Dedifferentiated amniotic fluid mesenchymal stem cell (primary cell): ENCODE data around the gene PRR23E.

Source experiments
- DNase-seq: peaks from one replicate; pipeline ENCODE4 v3.0.0-alpha.2; 2016; ENCODE audit errors: extremely low spot score

The PRR23E gene

DNA sequence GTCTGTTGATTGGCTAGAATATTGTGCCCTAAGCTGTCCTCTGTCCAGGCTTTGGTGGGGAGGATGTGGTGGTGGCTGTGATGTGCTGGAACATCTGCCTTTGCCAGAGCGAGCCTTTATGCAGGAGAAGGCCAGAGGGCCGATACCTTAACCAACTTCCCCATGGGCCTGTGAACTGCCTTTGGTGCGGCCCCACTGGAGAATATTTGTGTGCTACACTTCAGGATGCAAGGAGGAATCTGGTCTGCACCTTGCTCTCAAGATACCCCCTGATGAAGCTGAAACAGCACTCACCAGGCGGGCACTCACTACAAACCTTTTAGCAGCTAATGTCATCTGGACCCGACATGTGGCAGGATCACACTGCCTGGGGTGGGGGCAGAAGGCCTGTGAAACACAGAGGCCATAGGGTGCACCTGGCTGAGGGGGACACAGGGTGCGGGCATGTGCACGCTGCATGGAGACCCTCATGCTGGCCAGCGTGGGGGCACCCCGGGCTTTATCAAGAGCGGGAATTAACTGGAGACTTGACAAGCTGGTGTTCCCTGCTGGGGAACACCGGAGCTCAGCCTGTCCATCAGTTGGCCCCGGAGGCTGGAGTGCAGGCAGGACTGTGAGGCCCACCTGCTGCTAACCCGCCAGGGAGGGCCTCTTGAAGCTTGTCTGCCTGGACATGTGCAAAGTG, 16.4 kb downstream of the PRR23E start:
- no peak for DNase-seq

DNA sequence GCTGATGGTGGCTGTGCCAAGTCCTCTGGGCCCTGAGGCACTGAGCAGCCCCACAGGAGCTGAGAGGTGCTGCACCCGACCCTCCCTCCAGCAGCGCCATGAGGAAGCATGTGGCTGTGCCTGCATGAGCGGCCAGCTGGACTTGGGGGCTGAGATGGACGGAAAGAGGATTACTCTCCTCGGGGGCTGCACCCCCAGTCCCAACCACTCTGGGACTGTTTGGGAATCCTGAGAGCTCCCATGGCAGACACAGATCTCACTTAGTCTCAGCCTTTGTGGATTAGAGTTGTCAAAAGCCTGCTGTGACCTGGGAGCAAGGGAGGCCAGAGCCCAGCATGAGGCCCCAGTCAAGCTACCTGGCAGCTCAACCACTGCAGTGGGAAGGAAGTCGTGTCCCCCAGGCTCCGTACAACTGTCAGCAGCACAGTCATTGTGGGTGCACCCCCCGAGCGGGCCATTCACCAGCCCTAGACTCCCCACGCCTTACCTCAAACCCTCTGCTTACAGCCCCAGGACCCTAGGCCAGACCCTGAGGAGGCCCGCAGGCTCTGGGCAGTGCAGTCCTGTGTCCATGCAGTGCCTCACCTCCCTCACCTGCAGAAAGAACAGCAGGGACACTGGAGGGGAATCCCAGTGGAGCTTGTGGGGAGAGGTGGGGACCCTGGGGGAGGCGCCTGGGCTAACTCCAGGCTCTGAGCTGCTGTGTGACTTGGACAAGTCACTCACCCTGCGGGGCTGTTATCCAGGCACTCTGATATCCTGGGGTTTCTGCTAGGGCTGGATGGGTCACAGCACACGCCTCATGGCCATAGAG, 17.1 kb downstream of the PRR23E start:
- DNase-seq, result no peak

DNA sequence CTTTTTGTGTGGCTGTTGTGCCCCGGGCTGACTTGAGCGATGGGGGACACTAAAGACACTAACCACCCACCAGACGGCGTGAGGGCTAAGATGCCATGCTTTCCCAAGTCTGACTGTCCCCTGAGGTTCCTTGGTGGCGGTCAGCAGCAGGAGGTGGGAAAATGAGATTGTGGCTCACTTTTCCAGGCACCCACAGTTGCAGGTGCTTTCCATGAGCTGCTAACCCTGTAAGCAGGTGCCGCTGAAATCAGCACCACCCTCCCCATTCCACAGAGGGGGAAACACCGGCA, 17.7 kb downstream of the PRR23E start:
- no peak for DNase-seq

DNA sequence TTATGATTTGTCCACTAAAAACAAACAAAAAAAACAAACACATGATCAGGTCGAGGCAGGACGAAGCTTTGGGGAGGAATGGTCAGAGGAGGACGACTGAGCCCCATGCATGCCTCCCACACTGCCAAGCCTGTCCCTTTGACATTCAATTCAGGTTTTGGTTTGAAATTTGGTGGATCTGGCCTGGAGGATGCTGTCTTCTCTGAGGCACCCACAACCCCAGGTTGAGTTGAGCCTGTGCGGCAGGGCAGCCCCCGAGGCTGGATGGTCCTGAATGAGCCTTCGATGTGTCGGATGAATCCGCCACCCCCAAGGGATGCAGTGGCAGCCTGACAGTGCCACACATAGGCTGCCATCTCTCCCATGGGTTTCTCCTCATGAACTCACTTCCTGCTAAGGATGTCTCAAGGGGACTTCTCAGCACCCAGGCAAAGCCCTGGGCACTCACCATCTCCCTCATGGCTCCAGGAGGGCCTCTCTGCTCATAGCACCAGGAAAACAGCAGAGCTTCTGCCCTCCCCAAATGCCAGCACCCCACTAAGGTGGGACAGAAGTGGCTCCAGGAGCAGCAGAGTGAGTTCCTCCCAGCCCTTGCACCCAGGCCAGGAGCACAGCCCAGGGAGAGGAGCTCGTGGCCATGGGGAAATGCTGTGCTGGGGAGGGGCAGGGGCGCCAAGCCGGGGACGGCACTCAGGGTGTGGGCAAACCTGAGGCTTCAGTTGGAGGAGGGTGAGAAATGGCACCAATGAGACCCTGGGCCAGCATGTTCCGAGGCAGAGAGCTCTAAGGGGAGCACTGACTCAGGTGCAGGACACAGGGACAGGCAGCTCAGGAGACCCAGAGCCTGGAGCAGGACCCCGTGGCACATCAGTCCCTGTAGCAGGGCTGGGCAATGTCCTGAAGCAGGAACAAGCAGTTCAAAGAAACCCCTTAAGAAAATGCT, 18.5 kb downstream of the PRR23E start:
- no peak for DNase-seq

DNA sequence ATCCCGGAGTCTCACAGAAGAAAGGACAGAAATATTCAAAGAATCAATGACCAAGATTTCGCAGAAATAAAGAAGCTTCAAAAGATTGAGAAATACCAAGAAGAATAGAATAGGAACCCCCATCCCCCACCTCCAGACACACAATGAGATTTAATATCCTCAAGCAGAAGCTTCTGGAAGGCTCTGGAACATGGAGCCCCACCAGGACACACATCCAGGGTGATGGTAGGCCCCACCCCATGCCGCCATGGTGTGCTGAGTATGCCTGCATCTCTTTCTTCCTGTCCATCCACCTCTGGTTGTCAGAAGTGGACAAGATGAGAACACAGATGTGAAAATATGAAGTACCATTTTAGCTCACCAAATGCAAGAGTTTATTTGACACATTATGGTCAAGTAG, 19.3 kb downstream of the PRR23E start:
- DNase-seq, result no peak

DNA sequence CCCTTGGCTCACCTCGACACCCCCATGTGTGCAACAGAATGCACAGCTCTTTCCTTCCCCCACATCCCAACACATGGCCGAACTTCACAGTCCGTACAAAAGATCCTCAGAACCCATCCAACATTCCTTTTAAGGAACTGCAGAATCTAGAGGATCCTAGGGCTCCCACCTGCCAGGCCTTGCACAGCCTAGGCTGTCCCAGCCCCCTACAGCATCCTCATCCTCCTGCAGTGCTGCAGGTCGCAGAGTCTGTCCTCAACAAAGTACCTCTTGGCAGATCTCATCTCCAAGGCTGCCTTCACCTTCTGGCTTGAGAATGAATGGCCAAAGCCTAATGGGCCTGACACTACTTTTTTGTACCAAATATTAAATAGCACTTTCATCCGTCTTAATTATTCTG, 19.8 kb downstream of the PRR23E start:
- no peak for DNase-seq

DNA sequence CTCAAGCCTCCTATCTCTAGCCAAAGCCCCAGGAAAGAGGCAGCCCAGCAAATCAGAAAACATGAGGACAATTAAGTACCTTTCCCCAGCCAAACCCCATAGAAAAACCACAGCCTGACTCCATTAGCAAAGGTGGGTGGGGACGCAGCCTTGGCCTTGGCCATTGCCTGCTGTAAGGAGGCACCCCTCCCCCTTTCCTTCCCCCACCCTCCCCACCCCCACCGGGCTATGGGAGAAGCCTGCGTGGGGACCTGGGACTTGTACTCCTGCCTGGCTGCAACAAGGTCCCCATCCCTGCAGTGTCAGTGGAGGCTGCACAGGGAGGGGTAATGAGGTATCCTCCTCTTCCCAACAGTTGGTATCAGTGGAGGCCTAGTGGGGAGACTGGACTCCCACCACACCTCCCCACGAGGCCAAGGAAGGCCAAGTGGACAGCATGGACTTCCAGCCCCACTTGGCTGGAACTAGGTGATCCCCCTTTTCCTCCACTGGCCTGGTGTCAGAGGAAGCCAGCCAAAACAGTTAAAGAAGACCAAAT, 20.5 kb downstream of the PRR23E start:
- DNase-seq, result no peak

DNA sequence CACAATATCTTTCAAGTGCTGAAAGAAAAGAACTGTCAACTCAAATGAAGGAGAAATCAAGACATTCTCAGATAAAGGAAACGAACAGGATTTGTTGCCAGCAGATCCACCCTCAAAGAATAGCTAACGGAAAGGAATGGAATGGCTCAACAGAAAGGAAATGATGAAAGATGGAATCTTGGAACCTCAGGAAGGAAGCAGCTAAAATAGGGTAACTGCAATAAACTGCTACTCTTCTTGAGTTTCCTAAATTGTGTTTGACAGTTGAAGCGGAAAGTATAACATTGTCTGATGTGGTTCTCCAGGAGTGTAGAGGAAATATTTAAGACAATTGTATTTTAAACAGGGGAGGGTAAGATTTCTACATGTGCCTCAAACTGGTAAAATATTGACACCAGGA, 22.0 kb downstream of the PRR23E start:
- DNase-seq, result no peak

DNA sequence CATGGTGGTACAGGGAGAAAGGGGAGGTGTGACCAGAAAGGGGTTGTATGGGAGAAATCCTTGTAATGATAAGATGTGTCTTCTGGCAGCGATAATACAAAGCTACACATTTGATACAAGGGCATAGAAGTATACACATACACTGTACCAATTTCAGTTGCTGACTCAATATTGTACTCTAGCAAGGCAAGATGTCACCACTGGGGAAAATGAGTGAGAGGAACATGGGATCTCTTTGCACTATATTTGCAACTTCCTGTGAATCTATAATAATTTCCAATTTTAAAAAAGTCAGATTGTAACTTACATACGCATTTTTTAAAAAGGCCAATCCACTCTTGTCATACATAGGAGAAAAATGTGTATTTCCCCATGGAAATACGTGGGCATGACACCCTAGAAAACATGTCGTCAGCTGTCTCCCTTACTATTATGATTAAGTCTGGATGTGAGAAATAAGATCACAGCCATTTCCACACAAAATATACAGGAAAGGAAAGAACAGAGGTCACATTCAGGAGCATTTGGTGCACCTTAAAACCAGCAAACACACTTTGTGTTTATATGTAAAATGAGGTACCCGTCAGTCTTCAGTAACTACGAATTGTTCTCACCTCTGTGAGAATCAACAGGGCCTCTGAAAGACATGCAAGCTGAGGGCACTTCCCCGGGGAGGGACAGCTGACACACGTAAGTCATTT, 22.9 kb downstream of the PRR23E start:
- no peak for DNase-seq

DNA sequence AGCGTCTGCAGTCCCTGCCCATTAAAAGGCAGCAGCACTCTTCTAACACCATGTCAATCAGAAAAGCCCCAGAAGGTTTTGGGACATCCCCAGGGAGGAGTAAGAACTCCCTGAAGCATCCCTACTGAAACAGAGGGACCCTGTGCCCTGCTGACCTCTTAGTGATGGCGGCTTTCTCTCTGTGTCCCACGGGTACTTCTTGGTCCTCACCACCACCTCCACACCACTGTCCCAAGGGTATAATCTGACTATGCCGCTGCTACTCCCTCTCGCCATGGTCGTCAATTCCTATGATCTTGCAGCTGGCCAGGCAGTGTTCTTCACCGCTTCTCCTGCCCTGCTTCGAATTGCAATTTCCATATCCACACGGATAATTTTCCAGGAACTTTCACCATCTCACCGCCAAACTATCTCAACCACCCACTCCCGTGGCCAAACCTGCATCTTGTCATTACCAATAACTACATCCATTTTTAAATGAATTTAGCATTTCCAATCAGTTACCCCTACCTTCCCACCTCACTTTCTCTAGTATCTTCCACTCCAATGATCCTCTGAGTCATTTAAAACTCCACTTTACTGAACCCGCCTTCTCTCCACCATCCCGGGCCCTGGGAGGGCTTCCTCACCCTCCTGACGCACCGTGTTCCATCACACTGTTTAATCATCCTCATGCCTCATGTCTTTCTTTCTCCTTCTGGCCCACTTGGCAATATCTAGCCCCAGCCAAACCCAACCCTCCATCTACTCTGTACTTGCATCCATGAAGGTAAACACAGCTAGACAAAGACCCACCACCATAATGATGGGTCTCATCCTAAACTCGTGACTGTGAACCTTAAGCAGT, 23.7 kb downstream of the PRR23E start:
- no peak for DNase-seq

DNA sequence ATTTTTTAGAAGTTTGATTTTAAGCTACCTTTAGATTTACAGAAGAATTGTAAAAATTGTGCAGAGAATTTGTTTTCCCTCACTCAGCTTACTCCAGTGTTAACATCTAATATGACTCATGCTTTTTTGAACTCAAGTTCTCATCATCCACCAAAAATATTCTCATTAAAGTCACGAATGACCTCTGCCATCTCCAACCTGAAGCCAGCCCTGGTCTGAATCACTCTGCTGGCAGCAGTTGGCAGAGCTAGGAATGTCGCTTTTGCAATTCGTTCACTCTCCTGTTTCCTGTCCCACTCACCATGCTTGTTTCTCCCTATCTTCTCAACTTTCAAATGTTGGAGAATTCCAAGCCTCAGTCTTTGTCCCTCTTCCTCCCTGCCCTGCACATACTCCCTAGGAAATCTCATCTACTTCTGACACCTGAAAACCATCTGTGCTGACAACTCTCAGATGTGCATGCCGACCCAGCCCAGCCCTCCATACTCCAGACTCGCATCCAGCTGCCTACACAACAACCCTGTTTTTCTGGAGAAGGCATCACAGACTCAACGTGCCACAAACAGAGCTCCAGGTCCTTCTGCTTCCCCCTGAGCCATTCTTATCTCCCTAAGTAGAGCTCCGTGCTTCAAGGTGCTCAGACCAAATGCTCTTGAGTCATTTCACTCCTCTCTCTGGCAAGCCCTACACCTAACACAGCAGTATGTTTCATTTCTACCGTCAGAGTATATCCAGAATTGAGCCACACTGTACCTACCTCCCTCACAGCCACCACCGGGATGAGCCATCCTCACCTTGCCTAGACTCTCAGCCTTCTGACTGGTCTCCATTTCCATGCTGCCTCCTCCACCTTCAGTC, 24.9 kb downstream of the PRR23E start:
- no peak for DNase-seq

DNA sequence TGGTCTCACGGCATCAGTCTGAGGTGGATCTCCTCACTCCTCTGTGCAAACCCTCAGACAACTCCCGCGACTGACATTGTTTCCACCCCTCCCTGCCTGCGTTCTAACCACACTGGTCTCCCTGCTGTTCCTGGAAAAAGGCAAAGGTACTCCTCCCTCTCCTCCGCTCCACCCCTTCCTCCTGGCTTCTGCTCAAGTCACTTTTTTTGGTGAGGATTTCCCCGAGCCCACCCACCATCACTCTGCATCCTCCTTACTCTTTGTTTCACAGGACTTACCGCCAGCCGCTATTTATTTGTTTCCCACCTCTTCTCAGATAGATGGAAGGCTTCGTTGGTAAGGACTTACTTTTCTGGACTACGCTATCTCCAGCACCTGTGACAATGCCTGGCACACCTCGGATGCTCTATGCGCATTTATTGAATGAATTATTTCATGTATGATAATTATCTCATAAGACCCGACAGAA, 25.6 kb downstream of the PRR23E start:
- no peak for DNase-seq

DNA sequence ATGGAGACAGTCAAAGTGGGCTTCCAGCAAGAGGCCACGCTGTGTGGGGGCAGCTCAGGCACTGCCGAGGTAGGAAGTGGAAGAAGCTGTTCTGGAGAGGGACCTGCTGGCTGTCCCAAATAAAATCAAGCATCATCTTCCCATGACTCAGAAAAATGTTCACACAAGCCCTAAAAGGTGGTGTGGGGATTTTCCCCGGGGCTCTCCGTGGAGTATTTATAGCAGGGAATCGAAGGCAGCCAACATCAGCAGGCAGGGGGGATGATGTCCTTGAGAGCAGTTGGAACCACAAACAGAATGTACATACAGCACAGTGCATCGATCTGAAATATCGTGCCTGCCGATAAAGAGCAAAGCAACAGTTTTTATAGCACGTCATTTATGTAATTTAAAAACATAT, 27.6 kb downstream of the PRR23E start:
- no peak for DNase-seq

DNA sequence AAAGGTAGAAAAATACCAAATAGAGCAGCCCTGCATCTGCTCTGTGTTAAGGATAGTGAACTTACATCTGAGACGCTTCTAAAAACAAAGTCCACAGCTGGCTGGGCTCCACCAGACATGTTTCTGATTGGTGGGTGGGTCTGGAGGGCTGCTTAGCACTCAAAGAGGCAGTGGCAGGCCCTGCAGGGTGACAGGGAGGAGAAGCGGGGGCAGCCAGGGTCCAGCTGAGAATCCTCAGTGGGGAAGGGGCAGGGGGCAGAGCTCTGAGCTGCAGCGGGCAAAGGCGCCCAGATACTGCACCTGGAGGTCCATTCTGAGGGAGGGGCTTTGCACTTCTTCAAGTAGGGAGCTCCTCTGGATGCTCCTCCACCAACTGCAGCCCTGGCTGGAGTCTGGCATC, 28.1 kb downstream of the PRR23E start:
- no peak for DNase-seq

DNA sequence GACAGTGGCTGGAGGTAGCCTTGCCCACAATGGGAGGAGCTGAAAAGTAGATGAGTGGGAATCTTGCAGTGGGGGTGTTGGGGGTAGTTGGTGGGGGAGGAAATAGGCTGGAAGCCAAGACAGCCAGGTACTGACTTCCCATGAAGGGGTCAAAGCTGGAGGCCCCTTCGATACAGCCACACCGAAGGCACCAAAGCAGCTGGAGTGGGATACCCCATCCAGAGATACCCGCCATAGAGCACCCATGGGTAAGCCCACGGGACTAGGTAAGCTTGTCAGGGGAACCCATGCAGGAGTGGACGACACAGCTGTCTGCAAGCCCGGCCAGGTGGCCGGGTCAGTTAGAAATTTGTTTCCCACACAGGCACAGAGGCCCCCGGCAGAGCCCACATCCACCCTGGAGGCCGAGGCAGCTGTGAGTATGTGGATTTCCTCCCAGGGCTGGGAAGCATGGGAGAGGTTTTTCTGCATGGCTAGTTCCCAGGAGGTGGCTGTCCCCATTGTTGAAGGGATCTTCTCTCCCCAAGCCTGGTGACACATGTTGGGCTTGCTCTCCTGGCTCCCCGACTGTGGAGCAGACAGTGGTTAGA, 28.6 kb downstream of the PRR23E start:
- no peak for DNase-seq

DNA sequence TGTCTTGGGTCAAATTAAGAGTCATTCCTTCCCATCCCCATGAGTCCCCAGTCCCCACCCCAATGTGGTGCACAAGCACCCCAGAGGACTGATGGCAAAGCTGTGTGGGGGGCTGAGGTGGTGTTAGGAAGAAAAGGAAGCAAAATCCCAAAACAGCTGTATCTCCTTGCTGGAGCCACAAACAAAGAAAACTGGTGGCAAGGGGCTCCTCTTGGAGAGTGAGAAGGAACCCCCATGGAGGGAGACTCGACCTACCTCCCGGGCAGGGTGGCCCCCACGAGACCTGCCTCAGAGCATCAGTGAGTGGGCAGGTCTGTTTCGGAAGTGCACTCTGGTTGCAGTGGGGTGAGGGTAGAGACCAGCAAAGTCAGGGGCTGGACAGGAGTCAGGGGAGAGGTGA, 29.2 kb downstream of the PRR23E start:
- DNase-seq, result no peak

DNA sequence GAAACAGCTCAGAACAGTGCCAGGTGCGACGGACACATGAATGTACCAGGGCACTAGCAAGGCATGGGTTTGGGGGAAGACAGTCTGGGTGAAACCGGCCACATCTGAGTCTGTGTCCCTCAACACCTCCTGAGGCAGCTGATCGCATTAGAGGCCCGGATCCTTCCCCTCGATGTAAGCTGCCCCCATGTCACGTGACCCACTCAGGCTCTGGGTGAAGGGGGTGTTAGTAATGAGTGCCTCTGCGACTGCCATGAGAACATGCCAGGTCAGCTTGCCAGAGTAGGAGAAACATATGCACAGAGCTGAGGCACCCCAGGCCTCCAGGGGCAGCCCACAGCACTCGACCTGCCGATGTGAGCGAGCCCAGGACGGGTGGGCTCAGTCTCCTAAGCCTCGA, 29.7 kb downstream of the PRR23E start:
- no peak for DNase-seq

DNA sequence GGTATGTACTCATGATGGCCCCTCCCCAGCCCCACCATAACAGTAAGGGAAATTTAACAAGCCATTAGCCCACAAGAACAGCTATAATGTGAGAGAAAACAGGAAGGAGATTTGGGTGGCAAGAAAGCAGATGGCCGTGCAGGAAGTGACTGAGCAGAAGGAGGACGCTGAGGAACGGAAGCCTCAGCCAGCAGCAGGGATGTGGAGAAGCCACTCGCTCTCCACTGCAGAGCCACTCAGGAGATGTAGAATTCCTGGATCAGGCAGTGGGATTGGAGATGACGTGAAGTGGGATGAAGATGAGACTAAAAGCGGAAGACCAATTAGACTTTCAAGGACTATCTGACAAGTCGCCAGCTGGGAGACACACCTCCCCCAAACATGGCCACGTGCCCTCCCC, 31.2 kb downstream of the PRR23E start:
- no peak for DNase-seq

DNA sequence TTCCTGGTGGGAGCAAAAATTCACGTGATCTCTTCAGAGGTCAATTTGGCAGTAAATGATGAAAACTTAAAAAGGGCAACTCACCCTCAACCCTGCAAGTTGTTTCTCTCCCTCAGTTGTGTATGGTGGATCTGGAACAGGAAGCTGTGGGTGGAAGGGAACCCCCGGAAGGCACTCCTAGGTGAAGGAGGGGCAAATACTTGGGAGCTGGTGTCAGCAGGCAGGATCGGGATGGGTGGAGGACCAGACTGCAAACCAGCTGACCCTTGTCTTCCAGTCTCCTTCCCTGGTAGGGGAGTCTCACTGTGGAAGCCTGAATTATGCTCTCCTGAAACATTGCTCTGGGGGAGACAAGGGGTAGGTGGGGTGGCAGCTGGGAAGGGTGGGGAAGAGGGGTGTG, 33.5 kb downstream of the PRR23E start:
- DNase-seq, result no peak
